ENCODE data around the gene CXorf49B.
"Not testable (repeated sequence)": the region's sequence is repeated elsewhere in the genome, so short reads cannot be mapped to it uniquely, and the experiment has no call there.

Gene CXorf49B

GRCh38 chrX:71763049-71763448 lies at the start of gene CXorf49B:
CXorf49B (plus strand) TSS chrX:71763349; CDS start chrX:71763424, 75 bp downstream.
- not testable (repeated sequence) for DNase-seq (ENCODE audit: low spot score)

- DNase-seq (ENCODE audit: low spot score) = not testable (repeated sequence)
These were observed 49.1 kb upstream of the CXorf49B start for GRCh38 chrX:71714064-71714463.

DNA sequence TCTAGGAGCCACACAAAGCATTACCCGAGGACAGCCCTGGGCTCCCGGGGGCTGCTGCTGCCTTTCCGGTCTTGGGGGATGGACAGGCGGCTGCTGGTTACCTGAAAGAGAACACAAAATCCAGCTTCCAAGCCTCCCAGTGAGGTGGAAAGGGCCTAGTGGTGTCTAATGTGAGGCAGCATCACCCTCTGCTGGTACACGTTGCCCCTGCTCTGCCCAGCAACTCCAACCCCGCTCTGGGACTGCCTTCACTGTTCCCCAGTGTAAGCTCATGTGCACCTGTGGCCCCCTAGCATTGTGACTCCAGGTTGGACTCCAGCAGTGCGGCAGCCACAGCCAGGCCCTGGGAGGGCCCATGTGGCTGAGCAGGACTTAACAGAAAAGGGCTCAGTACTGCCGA lies 47.6 kb upstream of the CXorf49B start:
- not testable (repeated sequence) for DNase-seq (ENCODE audit: low spot score)

GRCh38 chrX:71716323-71716722 lies 46.8 kb upstream of the CXorf49B start:
- not testable (repeated sequence) for DNase-seq (ENCODE audit: low spot score)

DNA sequence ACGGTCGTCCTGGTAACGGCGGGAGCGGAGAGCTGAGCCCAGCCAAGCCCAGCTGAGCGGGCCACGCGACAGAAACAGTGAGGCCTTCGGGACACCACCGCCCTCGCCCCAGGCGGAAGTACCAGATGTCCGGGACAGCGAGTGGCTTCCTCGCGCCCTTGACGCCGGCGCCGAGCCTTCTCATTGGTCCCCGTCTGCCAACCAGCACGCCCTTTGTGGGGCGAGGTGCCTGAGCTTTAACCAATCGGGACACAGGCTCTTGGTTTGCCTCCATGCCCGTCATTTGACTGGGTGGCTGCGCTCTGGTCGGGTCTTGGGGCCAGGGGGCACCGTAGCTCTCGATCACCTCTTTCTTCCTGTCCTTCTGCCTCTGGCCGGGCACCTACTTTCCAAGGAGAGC lies 45.0 kb upstream of the CXorf49B start, which contains the start of gene CXorf49:
CXorf49 (minus strand) TSS at position 101 of the 400 bp plus-strand sequence. CDS start 134 bp downstream, outside the sequence.
- DNase-seq (ENCODE audit: low spot score) = not testable (repeated sequence)

DNA sequence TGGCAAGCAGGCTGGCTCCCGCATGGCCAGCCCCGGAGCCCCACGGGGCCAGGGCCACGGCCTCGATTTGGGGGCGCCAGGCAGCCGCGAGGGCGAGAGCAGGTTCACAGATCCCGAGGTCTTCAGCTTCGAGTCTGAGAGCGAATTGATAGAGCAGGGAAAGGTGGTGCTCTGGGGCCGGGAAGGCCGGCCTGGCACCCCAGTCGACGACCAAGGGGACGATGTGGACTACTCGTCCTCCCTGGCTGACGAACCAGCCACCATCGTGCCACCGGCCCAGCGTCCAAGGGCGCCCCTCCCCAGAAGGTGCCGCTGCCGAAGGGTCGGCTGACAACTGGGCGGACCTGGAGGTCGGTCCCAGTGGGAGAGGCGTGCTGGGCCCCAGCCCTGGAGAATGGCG lies 44.0 kb upstream of the CXorf49B start:
- DNase-seq (ENCODE audit: low spot score) = not testable (repeated sequence)

GRCh38 chrX:71720289-71720886 lies 42.8 kb upstream of the CXorf49B start:
- DNase-seq (ENCODE audit: low spot score) = not testable (repeated sequence)

DNA sequence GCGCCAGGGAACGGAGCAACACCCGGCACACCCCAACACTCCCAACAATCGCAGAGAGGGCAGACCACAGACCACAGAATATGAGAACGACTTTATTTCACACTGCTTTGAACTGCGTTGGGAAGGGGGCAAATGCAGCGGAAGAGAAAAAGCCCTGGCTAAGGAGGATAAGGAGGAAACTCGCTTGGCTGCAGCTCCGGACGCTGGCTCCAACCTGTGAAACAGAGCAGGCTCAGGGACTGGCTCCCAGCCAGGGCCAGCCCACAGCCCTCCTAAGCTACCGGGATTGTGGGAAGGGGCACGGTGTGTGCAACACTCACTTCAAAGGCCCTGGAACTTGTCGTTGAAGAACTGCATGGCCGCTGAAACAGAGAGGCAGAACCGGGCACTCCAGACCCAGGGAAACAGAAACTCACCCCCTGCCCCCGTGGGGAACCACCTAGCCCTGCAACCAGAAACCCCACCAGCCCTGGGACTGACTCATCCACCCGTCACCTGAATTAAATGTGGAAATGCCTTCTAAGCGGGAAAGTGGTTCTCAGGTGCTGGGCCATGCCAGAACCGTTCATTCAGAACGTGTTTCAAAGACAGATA lies 2.4 kb upstream of the CXorf49B start:
- not testable (repeated sequence) for DNase-seq (ENCODE audit: low spot score)

DNA sequence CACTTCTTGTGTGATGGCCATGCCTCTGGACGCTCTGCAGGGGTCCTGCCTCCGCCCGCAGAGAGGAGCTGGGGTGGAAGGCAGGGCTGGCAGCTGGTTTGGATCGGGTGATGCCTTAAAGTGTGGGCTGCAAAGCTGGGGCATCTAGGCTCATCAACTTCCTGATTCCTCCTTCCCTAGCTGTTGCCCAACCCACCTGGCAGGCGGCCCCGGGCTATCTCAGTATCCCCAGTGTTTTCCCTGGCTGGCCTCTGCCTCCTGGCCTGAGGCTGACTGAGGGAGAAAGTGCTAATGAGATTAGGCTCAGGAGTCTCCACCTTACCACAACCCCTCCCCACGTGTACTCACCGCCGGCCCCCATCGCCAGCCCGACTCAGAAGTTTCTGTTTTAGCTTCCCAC lies 1.7 kb downstream of the CXorf49B start:
- not testable (repeated sequence) for DNase-seq (ENCODE audit: low spot score)

DNA sequence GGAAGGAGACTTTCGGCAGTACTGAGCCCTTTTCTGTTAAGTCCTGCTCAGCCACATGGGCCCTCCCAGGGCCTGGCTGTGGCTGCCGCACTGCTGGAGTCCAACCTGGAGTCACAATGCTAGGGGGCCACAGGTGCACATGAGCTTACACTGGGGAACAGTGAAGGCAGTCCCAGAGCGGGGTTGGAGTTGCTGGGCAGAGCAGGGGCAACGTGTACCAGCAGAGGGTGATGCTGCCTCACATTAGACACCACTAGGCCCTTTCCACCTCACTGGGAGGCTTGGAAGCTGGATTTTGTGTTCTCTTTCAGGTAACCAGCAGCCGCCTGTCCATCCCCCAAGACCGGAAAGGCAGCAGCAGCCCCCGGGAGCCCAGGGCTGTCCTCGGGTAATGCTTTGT lies 2.5 kb downstream of the CXorf49B start:
- not testable (repeated sequence) for DNase-seq (ENCODE audit: low spot score)

DNA sequence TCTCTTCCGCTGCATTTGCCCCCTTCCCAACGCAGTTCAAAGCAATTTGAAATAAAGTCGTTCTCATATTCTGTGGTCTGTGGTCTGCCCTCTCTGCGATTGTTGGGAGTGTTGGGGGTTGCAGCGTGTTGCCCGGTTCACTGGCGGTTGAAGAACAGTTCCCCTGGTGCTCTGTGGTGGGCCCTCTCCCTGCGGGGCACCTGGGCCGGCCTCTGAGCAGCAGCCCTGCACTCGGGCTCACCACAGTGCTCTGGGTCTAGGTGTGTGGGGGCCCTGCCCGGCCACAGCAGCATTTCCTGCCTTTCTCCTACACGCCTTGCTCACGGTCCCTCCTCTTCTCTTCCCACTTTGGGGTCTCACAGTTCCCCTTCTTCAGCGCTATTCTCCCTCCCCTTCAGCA lies 4.0 kb downstream of the CXorf49B start:
- DNase-seq (ENCODE audit: low spot score) = not testable (repeated sequence)

GRCh38 chrX:71778322-71778721 lies 15.2 kb downstream of the CXorf49B start:
- not testable (repeated sequence) for DNase-seq (ENCODE audit: low spot score)

- DNase-seq (ENCODE audit: low spot score) = not testable (repeated sequence)
These were observed 19.2 kb downstream of the CXorf49B start for GRCh38 chrX:71782225-71782949.

- not testable (repeated sequence) for DNase-seq (ENCODE audit: low spot score)
These were observed 19.8 kb downstream of the CXorf49B start for GRCh38 chrX:71782950-71783299.

DNA sequence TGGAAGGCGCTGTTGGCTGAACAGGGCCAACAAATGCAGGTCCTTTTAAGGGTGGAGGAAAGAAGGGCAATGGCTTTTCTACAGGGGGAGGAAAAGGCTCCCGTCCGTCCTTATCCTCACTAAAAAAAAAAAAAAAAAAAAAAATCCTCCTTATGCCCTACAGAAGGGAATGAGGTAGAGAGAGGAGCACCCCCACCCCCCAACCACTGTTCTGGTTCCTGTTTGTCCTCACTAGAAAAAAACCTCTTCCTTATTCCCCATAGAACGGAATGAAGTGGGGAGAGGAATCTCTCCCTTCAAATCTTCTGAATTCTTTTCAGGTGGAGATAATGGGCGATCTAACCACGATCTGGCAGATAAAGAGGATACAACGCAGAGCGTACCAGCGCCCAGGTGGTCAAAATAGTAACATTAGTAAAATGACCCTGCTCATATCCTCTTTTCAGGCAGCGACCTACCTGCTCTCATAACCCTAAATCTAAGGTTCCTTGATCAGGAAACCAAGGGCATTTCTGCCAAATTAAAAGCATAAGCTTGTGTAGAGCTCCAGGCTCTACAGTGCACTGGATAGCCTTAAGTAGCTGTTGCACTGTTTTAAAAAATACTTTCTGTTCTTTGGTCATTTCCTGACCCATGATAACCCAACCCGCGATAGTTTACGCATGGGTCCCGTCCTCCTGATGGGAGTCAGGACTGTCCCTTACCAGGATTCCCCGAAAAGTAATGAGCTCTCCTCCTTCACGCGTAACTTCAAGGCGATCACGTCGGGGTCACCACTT lies 20.6 kb downstream of the CXorf49B start:
- DNase-seq (ENCODE audit: low spot score) = not testable (repeated sequence)

- not testable (repeated sequence) for DNase-seq (ENCODE audit: low spot score)
These were observed 21.3 kb downstream of the CXorf49B start for GRCh38 chrX:71784348-71784983.

DNA sequence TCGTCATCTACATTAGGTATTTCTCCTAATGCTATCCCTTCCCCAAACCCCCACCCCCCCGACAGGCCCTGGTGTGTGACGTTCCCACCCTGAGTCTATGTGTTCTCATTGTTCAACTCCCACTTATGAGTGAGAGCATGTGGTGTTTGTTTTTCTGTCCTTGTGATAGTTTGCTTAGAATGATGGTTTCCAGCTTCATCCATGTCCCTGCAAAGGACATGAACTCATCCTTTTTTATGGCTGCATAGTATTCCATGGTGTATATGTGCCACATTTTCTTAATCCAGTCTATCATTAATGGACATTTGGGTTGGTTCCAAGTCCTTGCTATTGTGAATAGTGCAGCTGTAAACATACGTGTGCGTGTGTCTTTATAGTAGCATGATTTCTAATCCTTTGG lies 43.3 kb downstream of the CXorf49B start:
- not testable (repeated sequence) for DNase-seq (ENCODE audit: low spot score)

- DNase-seq (ENCODE audit: low spot score) = no peak
These were observed 46.7 kb downstream of the CXorf49B start for GRCh38 chrX:71809886-71810285.

DNA sequence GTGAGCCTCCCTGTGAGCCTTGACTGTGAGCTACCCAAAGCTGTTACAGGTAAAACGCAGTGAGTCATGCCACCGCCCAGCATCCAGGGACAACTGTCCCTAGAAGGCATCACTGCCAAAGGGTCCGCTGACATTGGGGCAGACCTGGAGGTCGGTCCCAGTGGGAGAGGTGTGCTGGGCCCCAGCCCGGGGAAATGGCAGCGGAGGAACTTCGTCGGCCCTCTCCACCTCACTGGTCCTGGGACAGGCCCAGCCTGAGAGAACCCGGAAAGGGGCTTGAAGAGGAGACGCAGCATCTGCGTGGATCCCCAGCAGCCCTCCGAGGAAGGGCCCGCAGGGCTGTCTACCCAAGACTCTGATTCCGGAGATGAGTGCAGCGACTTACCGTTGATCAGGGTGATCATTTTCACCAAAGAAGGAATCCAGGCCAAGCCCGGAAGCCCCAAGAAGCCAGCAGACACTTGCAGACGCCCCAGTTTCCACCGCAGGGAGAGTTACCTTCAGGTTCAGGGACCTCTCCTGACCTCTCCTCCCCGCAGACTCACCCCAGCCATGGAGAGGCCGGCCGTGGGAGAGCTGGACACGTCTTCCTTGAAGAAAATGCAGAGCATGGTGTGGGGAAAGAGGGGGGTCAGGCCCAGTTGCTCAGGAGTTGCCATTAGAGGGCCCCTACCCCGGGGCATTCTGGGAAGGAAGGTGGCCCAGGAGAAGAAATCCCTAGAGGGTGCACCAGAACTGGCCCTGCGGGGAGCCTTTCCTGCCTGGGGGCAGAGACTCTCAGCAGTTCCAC lies 51.2 kb downstream of the CXorf49B start:
- no peak for DNase-seq (ENCODE audit: low spot score)

- DNase-seq (ENCODE audit: low spot score) = no peak
These were observed 52.2 kb downstream of the CXorf49B start for GRCh38 chrX:71815121-71815905.

Measured in HuH-7 (cell line).